Small intestine (tissue), 7 donors: ENCODE results near the gene PDE5A. TPM values are rescaled to one million over a fixed set of nuclear protein-coding genes. Genes with fewer than 3 reads are reported as not detected.

Source experiments
- DNase-seq, 2 donors: peaks; one replicate each; pipeline versions ENCODE4 v3.0.0 to v3.0.0-alpha.2; 2013
- FAIRE-seq: peaks from 2 replicates; lab custom pipeline; 2012; peaks lifted over from hg19 to GRCh38; lab: Jason Lieb, UNC
- H3K27ac ChIP-seq, 3 donors: one replicate each; pipeline ENCODE4 v1.5.1; 2013; ENCODE audit warnings: low read length in 2 of 3, mild to moderate bottlenecking in 2 of 3, control low read depth in 1 of 3, inconsistent platforms in 1 of 3, low read depth in 1 of 3, moderate library complexity in 1 of 3
- H3K27me3 ChIP-seq, 3 donors: one replicate each; pipeline ENCODE4 v1.6.1; 2013; ENCODE audit warnings: low read length in 3 of 3, inconsistent platforms in 1 of 3; ENCODE audit not compliant: control insufficient read depth in 3 of 3, insufficient read depth in 3 of 3
- H3K36me3 ChIP-seq, 3 donors: one replicate each; pipeline ENCODE4 v1.6.1; 2013; ENCODE audit warnings: low read length in 3 of 3, inconsistent platforms in 1 of 3, low read depth in 1 of 3, mild to moderate bottlenecking in 1 of 3, moderate library complexity in 1 of 3; ENCODE audit not compliant: control insufficient read depth in 3 of 3, insufficient read depth in 2 of 3
- H3K4me1 ChIP-seq, 3 donors: one replicate each; pipeline ENCODE4 v1.6.1; 2013; ENCODE audit warnings: low read length in 2 of 3, inconsistent platforms in 1 of 3, low read depth in 1 of 3, mild to moderate bottlenecking in 1 of 3, moderate library complexity in 1 of 3; ENCODE audit not compliant: control insufficient read depth in 3 of 3, insufficient read depth in 2 of 3
- H3K4me3 ChIP-seq, 3 donors: one replicate each; pipeline ENCODE4 v1.5.1; 2013; ENCODE audit warnings: low read length in 3 of 3, control low read depth in 1 of 3, inconsistent platforms in 1 of 3, low read depth in 1 of 3, mild to moderate bottlenecking in 1 of 3, moderate library complexity in 1 of 3
- H3K9me3 ChIP-seq, 2 donors: one replicate each; pipeline ENCODE4 v1.6.1; 2013; ENCODE audit warnings: low read depth in 1 of 2, low read length in 1 of 2; ENCODE audit not compliant: control insufficient read depth in 2 of 2, insufficient read depth in 1 of 2
- WGBS, 3 donors: extraction: QIAGEN DNeasy Blood & Tissue Kit; methylation state at CpG; one replicate each; pipeline ENCODE4 v1.1.7; 2013; 5-methylcytosine and 5-hydroxymethylcytosine counted together
- polyA plus RNA-seq, 4 donors: library from polyadenylated mRNA; stranded (reverse) in 3 of 4; unstranded in 1 of 4; fragments of 200-250 nt in 3 of 4; fragments of 120-200 nt in 1 of 4; gene quantifications; one replicate each; pipeline versions ENCODE4 v1.2.1 to v1.2.3, GENCODE V29; 2013
- donor health status: healthy with polysubstance abuse.
- donor health status: control.
- donor health status: control.
- donor health status: Bipolar disorder and iron deficiency.
- donor health status: healthy.

Gene PDE5A
- polyA plus RNA-seq, 4 donors = 5.9 to 18.8 (median 7.4) TPM

- WGBS, 3 donors = 84 to 96% (median 92%) methylated on average over 1 of the region's 1 CpG
- H3K27me3 ChIP-seq = no peaks in the 10 kb centered on the region
- no peak for FAIRE-seq
These were observed 96.3 kb downstream of the PDE5A start for GRCh38 chr4:119532319-119532718.

GRCh38 chr4:119529788-119530187 is 98.8 kb downstream of the PDE5A start:
- H3K4me3 ChIP-seq = no peak overlapping the region
- DNase-seq (no peak), FAIRE-seq (no peak)
- WGBS, 3 donors = 90 to 93% (median 92%) methylated on average over 3 of the region's 3 CpGs
- peaks cover 0 to 2% (median 0%) of the 10 kb centered on the region in 3 donors for H3K4me1 ChIP-seq
- H3K9me3 ChIP-seq = peaks cover 0 to 7% of the 10 kb centered on the region in 2 donors
- no peak overlapping the region for H3K27ac ChIP-seq
- H3K36me3 ChIP-seq = peaks cover 0 to 13% (median 7%) of the 10 kb centered on the region in 3 donors
- H3K27me3 ChIP-seq = no peaks in the 10 kb centered on the region

More at GRCh38 chr4:119532319-119532718, 96.3 kb downstream of the PDE5A start:
- peaks cover 0 to 14% (median 7%) of the 10 kb centered on the region in 3 donors for H3K36me3 ChIP-seq
- H3K4me3 ChIP-seq = no peak overlapping the region
- DNase-seq = no peak
- peaks cover 0 to 12% of the 10 kb centered on the region in 2 donors for H3K9me3 ChIP-seq
- H3K4me1 ChIP-seq = peaks cover 0 to 4% (median 0%) of the 10 kb centered on the region in 3 donors
- H3K27ac ChIP-seq = no peak overlapping the region

- Histone ChIP-seq H3K36me3 (peaks cover 0 to 7% (median 6%) of the 10 kb centered on the region in 3 donors), H3K4me1 (peaks cover 0 to 2% (median 0%) of the 10 kb centered on the region in 3 donors), H3K9me3 (no peaks in the 10 kb centered on the region), H3K27ac (no peak overlapping the region), H3K27me3 (no peaks in the 10 kb centered on the region), H3K4me3 (no peak overlapping the region)
- FAIRE-seq = no peak
- WGBS, 3 donors = 62 to 93% (median 91%) methylated on average over 2 of the region's 2 CpGs
- no peak for DNase-seq
These were observed 101.6 kb downstream of the PDE5A start for GRCh38 chr4:119526786-119527550.

- WGBS, 3 donors = 67 to 85% (median 85%) methylated on average over 3 of the region's 3 CpGs
- Histone ChIP-seq H3K36me3 (peaks cover 0 to 7% (median 3%) of the 10 kb centered on the region in 3 donors), H3K4me1 (peaks cover 0 to 5% (median 2%) of the 10 kb centered on the region in 3 donors), H3K9me3 (no peaks in the 10 kb centered on the region), H3K27ac (peak overlapping the region in 1 of 3 donors; percentile 4), H3K27me3 (no peaks in the 10 kb centered on the region), H3K4me3 (no peak overlapping the region)
- DNase-seq (no peak), FAIRE-seq (no peak)
These were observed 102.6 kb downstream of the PDE5A start for GRCh38 chr4:119525771-119526712.

- Histone ChIP-seq H3K9me3 (no peaks in the 10 kb centered on the region), H3K27ac (peak overlapping the region in 1 of 3 donors; percentile 52), H3K4me1 (peaks cover 0 to 5% (median 2%) of the 10 kb centered on the region in 3 donors), H3K27me3 (no peaks in the 10 kb centered on the region), H3K36me3 (peaks cover 0 to 7% (median 3%) of the 10 kb centered on the region in 3 donors), H3K4me3 (no peak overlapping the region)
- WGBS, 3 donors = 76 to 96% (median 88%) methylated on average over 5 of the region's 5 CpGs
- no peak for FAIRE-seq
- no peak for DNase-seq
These were observed 103.4 kb downstream of the PDE5A start for GRCh38 chr4:119525005-119525749.

- Histone ChIP-seq H3K4me3 (no peak overlapping the region), H3K36me3 (peaks cover 0 to 3% (median 2%) of the 10 kb centered on the region in 3 donors), H3K9me3 (no peaks in the 10 kb centered on the region), H3K27me3 (no peaks in the 10 kb centered on the region), H3K27ac (no peak overlapping the region), H3K4me1 (peaks cover 0 to 5% (median 2%) of the 10 kb centered on the region in 3 donors)
- FAIRE-seq (no peak), DNase-seq (no peak)
These were observed 105.2 kb downstream of the PDE5A start for GRCh38 chr4:119523399-119523798.

- Histone ChIP-seq H3K9me3 (no peaks in the 10 kb centered on the region), H3K27ac (peak overlapping the region in 1 of 3 donors; percentile 57), H3K4me3 (no peak overlapping the region), H3K27me3 (no peaks in the 10 kb centered on the region), H3K4me1 (peaks cover 0 to 5% (median 0%) of the 10 kb centered on the region in 3 donors), H3K36me3 (peaks cover 0 to 3% (median 2%) of the 10 kb centered on the region in 3 donors)
- 19 to 68% (median 47%) methylated on average over 4 of the region's 4 CpGs for WGBS, 3 donors
- DNase-seq = peak; percentile 88 to 96
- no peak for FAIRE-seq
These were observed 107.3 kb downstream of the PDE5A start for GRCh38 chr4:119521268-119521667.
